NOMO-1 treated with dmso at 0.1 percent for 144 hours (cell line): ENCODE measurements around the gene NCOR2.
A peak's percentile ranks its signal among the peaks of the same experiment; 100 is the strongest.
"Not testable (repeated sequence)": the region's sequence is repeated elsewhere in the genome, so short reads cannot be mapped to it uniquely, and the experiment has no call there.

ENCODE experiments used
- DNase-seq: peaks from one replicate; lab custom pipeline; 2025; ENCODE audit not compliant: unreplicated experiment; lab: John Stamatoyannopoulos, UW

NCOR2 gene

DNA sequence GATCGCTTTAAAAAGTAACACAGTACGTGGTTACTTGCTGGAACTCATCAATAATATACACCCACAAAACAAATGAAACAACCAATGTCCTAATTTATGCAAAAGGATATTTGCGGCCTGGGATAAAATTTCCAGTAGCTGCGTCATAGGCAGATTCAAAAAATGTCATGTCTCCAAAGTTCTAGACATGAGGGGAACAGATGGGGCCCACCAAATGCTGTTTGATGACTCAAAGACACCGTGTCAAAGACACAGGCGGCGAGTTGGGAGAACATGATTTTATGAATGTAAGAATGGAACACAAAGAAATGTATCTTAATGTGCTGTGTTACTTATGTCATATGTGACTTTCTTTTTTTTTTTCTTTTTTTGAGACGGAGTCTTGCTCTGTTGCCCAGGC lies 34.3 kb upstream of the NCOR2 start:
- no peak for DNase-seq

DNA sequence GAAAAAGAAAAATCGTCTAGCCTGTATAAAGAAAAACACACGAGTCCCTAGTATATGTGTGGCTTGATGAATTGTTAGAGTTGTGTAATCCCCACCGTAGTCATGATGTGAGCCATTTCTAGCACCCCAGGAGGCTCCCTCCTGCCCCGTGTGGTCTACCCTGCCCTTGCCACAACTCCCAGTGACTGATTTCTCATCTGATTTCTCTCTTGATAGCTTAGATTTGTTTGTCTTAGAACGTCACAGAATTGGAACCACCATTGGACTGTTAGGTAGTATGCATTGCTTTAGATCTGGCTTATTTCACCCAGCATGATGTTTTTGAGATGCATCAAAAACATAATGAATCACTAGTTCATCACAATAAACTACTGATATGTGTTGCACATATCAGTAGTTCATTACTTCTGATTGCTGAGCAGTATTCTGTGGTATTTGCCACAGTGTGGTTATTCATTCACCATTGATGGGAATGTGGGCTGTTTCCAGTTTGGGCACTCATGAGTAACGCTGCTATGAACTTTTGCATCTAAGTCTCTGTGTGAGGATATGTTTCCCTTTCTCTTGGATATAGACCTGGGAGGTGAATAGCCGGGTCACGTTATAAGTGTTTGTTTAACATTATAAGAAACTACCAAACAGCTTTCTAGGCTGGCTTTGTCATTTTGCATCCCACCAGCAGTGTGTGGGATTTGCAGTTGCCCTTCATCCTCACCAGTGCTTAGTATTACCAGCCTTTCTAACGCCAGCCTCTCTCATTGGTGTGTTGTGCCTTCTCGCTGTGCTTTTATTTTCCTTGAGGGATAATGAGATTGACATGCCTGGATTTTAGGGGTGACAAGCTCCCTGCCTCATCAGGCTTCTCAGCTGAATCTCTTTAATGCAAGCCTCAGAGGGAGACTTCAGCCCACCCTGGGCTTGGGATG lies 31.9 kb upstream of the NCOR2 start:
- DNase-seq = no peak

GRCh38 chr12:124597041-124597440 lies 29.6 kb upstream of the NCOR2 start:
- DNase-seq = no peak

DNA sequence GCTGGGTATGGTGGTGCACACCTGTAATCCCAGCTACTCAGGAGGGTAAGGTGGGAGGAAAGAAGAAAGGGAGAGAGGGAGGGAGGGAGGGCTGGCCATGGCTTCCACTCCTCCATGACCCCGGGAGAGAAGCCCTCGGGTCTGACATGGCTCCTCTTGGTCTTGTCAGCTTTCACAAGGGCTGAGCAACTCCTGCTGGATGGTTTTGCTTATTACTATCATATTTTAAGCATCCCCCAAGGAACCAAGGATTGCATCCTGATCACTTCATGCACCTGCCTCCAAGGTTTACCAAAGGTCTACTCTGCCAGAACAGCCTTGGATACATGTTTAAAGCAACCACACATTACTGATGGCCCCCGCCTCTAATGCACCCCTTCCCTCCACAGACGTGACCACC lies 28.0 kb upstream of the NCOR2 start:
- no peak for DNase-seq

DNA sequence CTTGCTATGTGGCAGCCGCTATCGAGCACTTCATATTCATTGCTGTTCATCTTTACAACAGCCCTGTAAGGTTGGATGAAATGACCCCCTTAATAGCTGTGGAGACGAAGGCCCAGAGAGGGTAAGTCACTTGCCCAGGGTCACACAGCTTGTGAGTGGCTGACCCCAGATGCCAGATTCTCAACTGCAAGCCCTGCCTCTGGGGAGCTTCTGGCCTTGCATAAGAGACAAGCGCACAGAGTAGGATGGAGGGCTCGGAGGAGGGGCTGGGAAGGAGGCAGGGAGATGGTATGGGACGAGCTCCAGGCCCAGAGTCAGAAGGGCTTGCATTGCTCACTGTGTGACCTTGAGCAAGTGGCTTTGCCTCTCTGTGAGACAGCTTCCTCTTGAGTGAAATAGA lies 27.4 kb upstream of the NCOR2 start:
- no peak for DNase-seq

DNA sequence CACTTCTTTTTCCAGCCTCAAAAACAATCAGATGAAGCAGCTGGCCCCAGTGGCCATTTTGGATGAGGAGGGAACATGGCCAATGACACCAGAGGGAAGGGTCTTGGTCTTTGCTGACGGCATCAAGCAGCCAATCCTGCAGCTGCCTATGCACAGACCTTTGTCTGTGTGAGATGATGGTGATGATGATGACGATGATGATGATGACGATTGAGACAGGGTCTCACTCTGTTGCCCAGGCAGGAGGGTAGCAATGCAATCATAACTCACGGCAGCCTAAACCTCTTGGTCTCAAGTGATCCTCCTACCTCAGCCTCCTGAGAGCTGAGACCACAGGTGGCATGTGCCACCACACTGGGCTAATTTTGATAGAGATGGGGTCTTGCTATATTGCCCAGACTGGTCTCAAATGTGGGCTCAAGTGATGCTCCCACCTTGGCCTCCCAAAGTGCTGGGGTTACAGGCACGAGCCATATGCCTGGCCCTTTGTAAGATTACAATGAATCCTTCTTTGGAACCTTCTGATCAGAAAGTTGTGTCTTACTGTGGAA lies 26.5 kb upstream of the NCOR2 start:
- no peak for DNase-seq

GRCh38 chr12:124593176-124593575 lies 25.8 kb upstream of the NCOR2 start:
- no peak for DNase-seq

DNA sequence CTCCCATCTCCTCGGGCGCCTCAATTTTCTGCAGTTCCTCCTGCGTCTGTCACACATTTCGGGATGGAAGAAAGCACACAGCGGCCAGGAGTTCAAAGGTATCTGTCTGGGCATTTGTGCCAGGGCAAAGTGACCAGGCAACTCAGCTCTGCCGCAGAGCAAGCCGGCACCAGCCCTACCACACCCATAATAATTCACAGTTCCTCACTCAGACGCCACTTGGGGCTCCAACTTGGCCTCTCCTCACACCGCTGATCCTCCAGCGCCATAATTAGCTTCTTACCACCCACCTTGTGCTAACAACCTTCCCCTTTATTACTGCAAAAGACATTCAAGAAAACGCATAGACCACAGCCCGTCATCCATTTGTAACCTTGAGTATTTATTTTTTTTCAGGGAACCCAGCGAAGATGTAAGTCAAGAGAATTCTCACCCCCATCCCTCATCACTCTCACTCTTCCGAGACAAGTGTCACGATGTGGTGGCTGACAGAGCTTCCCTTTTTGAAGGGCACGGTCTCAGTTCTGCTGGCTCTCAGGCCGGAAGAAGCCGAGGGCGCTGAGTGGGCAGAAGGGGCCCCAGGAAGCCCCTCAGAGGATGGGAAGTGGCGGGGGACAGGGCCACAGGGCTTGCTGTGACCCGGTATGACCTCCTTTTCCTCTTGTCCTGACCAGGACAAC lies 25.2 kb upstream of the NCOR2 start:
- DNase-seq = peak; percentile 88

GRCh38 chr12:124592050-124592449 lies 24.6 kb upstream of the NCOR2 start:
- DNase-seq = no peak

- DNase-seq = no peak
Observed at GRCh38 chr12:124590447-124590846, 23.0 kb upstream of the NCOR2 start.

DNA sequence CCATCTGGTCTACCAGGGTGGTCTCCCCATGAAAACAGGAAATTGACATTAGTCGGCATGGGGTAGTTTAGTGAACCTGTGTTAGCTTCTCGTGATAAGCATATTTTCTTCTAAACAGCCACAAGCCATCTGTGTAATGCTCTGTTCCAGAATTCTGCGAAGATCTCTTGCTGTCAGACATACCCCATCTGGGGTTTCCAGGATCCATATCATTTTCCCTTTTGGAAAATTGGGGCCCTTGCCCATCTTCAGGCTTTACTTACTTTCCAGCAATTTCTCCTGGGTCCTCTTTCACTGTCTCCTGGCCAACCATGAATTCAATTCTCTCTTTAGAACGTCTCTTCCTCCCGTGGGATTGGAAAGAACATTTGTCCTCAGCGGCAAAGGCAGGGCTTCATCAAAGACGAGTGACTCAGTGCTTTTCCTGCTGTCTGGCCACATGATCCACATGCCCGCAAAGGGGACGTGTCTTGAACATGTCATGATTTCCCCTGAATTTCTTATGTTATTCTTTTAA lies 21.4 kb upstream of the NCOR2 start:
- DNase-seq = no peak

GRCh38 chr12:124588018-124588634 lies 20.7 kb upstream of the NCOR2 start:
- DNase-seq = no peak

GRCh38 chr12:124586756-124587155 lies 19.3 kb upstream of the NCOR2 start:
- DNase-seq = no peak

- not testable (repeated sequence) for DNase-seq
Observed at GRCh38 chr12:124584494-124584893, 17.1 kb upstream of the NCOR2 start.

- DNase-seq = no peak
Observed at GRCh38 chr12:124583854-124584253, 16.4 kb upstream of the NCOR2 start.

DNA sequence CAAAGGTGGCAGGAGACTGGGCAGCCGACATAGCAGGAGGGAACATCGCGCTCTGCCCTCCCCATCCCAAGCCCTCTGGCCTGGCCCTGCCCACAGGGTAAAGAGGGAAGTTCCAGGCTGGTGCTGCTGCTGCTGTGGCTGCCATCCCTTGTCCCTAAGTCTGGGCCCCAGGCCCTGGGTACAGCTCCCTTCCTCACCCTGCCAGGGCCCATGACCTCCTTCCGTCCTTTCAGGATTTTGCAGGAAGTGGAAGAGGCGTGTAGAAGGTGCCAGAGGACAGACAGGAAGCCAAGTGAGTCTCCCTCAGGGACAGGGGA lies 14.7 kb upstream of the NCOR2 start:
- DNase-seq = no peak

GRCh38 chr12:124581307-124582107 lies 14.1 kb upstream of the NCOR2 start:
- DNase-seq = no peak

- DNase-seq = no peak
Observed at GRCh38 chr12:124579921-124580517, 12.6 kb upstream of the NCOR2 start.

DNA sequence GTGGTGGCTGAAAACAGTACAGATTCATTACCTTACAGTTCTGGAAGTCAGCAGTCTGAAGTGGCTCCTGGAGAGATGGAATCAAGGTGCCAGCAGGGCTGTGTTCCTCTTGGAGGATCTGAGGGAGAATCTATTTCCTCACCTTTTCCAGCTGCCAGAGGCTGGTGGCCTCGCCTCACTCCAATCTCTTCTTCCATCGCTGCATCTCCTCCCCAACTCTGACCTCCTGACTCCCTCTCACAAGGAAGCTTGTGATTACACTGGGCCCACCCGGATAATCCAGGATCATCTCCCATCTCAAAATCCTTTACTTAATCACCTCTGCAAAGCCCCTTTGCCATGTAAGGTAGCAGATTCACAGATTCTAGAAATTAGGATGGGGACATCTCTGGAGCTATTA lies 11.4 kb upstream of the NCOR2 start:
- DNase-seq = no peak

DNA sequence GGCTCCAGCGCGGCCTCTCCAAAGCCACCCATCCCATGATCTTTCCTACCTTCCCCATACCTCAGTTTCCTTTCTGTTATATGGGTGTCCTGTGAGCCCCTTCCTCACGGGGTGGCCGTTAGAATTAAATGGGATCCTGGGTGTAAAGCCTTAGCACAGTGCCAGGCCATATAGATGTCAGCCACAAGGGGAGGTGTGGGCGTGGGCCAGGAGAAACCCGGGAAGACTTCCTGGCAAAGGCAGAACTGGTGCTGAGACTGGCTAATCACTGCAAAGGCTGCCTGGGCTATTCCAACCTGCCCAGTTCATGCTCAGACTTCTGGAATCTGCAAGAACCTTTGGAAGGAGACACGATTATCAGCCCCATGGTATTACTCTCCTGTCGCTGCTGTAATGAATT lies 11.0 kb upstream of the NCOR2 start:
- no peak for DNase-seq
